GM12872 (cell line): ENCODE data around the gene ENOX1.

ENCODE experiments used
- CTCF ChIP-seq: IDR thresholded peaks from 3 replicates; pipeline ENCODE4 v1.5.1; 2011; ENCODE audit warnings: low read depth, mild to moderate bottlenecking, low read length, moderate library complexity; ENCODE audit not compliant: insufficient read depth

Gene ENOX1

DNA sequence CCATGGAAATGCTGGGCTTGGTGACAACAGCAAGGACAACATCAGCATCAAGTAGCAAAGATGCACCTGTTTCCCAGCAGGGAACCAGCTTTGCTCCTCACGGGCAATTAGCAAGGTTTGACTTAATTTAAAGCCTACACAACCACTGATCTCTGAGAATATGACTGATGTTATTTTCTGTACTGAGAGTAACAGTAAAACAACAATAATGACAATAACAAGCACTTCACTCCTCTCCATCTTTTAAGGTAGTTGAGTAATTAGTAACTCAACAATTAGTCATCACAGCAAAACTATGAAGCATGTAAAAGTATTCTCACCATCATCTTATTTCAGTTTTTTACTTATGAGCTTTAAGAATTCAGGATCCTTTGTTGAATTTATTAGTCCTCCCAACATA is 37.3 kb downstream of the ENOX1 start:
- no peak for TF ChIP-seq CTCF

DNA sequence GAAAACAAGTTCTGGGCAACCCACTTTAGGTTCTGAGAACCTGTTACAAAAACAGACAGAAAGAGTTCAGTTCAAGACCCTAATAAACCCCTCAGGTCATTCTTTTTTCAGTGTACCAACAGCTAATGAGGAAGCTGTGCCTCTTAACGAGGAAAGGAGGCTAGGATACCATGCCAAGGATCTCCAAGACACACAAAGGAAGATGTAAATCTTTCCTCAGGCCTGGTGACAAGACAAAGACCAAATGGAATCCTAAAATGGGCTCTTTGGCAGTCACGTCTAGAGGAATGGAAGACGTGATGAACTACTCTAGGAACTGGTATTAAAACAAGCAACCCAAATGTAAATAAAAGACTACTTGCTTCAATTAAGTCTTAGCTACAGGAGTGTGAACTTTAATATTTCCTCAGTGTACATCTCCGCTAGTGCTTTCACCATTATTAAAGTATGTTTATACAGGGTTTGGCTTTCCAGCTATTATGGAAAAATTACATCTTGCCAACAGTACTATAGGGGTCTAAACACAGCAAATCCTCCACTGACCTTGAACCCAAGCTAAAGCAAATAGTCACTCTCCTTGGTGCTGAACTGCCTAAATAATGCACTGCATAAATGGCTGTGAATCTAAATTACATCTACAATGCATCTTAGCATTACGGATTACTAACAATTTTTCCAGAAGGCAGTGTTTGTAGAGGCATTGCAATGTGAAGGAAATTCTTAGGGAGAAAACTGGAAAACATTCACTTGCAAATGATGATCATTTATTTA is 42.3 kb downstream of the ENOX1 start:
- TF ChIP-seq CTCF = no peak

DNA sequence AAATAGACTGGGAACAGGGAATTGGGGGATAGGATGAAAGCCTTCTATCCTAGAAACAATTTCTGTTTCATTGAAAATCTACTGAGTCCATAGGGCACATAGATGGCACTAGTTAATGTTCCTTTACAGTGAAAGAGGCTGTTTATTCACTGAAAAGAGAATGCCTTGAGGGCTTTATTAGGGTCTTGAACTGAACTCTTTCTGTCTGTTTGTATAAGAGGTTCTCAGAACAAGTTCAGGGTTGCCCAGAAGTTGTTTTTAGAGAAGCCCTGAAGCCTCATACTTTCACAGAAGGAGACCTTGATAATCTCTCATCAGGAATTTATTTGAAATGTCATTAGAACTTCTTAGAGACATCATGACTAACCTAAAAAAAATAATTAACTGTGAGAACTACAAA is 43.9 kb downstream of the ENOX1 start:
- TF ChIP-seq CTCF = no peak

- TF ChIP-seq CTCF = no peak
Measured at GRCh38 chr13:43737392-43737923, 49.3 kb downstream of the ENOX1 start.

- TF ChIP-seq CTCF = no peak
Measured at GRCh38 chr13:43732726-43733125, 54.0 kb downstream of the ENOX1 start.

GRCh38 chr13:43731296-43731695 is 55.5 kb downstream of the ENOX1 start:
- no peak for TF ChIP-seq CTCF

DNA sequence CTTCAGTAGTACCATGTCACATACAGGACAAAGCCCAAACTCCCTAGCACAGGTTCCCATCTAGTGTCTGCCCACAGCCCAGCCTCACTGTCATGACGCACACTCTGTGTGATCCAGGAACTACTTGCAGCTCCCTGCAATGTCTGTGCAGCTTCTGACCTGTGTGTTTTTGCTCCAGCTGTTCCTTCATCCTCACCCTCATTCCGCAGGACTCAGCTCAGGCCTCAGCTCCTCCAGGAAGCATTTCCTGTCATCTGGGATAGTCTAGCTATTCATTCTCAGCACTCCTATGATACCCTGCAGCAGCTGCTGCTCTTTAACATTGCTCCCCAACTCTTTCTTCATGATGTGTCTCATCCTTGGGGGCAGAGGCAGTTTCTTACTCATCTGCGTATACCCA is 56.1 kb downstream of the ENOX1 start:
- no peak for TF ChIP-seq CTCF

DNA sequence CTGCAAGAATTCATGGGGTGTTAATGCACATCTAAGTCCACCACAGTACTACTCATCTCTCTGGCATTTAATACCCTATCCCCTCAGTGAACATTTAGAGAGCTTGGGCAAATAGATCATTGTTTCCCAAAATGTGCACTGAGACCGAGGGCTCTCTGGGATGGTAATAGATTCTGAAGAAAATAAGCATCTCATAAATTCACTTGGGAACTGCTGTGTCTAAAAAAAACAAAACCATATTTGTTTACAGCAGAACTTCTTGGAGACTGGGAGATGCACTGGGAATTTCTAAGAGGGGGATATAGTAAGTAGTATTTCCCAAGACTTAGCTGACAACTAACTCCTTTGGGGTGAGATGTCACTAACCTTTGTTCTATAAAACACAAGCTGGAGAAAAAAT is 58.4 kb downstream of the ENOX1 start:
- no peak for TF ChIP-seq CTCF
